ENCODE data around the gene C12orf43.

- TF ChIP-seq PRDM2 (tag by site-specific recombination; IDR thresholded peaks at IDR 0.05; ENCODE audit: borderline replicate concordance) = no peak
- no peak for TF ChIP-seq RBAK (tag by site-specific recombination; IDR thresholded peaks at IDR 0.05)
- no peak for TF ChIP-seq ZNF501 (tag by site-specific recombination; IDR thresholded peaks at IDR 0.05)
- no peak for TF ChIP-seq CTCF (tag by site-specific recombination; IDR thresholded peaks at IDR 0.05)
- TF ChIP-seq ZSCAN23 (tag by site-specific recombination; IDR thresholded peaks at IDR 0.05) = no peak
- no peak for TF ChIP-seq ZNF394 (tag by site-specific recombination; IDR thresholded peaks at IDR 0.05; ENCODE audit: borderline replicate concordance)
- TF ChIP-seq ZNF121 (tag by site-specific recombination; IDR thresholded peaks at IDR 0.05) = no peak
- TF ChIP-seq ZNF148 (tag by site-specific recombination; IDR thresholded peaks at IDR 0.05; ENCODE audit: borderline replicate concordance) = no peak
- TF ChIP-seq YY1 (tag by site-specific recombination; IDR thresholded peaks at IDR 0.05) = no peak
- TF ChIP-seq ATF2 (tag by site-specific recombination; IDR thresholded peaks at IDR 0.05; ENCODE audit: low read depth) = no peak
- TF ChIP-seq ZBTB11 (tag by site-specific recombination; conservative IDR thresholded peaks at IDR 0.05; ENCODE audit: low read depth) = no peak
- TF ChIP-seq ZBTB49 (tag by site-specific recombination; IDR thresholded peaks at IDR 0.05; ENCODE audit: low read depth) = no peak
These were observed 53.7 kb downstream of the C12orf43 start for GRCh38 chr12:120962532-120963020.
